Measurements from ENCODE around the gene RND1. TPM values are rescaled to one million over a fixed set of nuclear protein-coding genes. Genes with fewer than 3 reads are reported as not detected.

Gene RND1
- total and polyA plus RNA-seq, 2 of the 13 experiments (the other 11 are each of a cell fraction or from before 2014, with no cell fraction given), result 1.8 to 1.9 TPM

DNA sequence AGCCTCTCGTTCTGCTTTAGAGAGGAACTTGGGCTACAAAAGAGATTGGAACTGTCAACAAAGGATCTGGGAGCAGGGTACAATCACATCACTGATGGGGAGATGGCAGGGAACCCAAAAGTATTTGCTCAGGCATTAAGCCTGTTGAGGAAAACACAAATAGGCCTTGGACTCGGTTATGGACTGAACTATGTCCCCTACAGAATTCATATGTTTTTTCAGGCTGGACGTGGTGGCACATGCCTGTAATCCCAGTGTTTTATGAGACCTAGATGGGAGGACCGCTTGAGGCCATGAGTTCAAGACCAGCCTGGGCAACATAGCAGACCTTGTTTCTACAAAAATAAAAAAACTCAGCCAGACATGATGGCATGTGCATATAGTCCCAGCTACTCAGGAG, 27.6 kb downstream of the RND1 start (continued):
- TF ChIP-seq PITX1 (CRISPR knock-in tag; IDR thresholded peaks at IDR 0.05) (peak; percentile 93), ZMYM3 (CRISPR knock-in tag; IDR thresholded peaks at IDR 0.05) (peak; percentile 73; the same call in 1 of the 2 replicates), PAXIP1 (CRISPR knock-in tag; conservative IDR thresholded peaks at IDR 0.05) (peak; percentile 75), ZNF501 (CRISPR knock-in tag; IDR thresholded peaks at IDR 0.05) (no peak), NFIB (CRISPR knock-in tag; IDR thresholded peaks at IDR 0.05; ENCODE audit: borderline replicate concordance) (no peak)

- Histone ChIP-seq H3K9ac (ENCODE audit: insufficient read depth, low read depth, low read length) (no peak overlapping the region), H3K27ac (ENCODE audit: extremely low read length, insufficient read depth, low read length) (no peak overlapping the region), H3K79me2 (ENCODE audit: insufficient read depth, low read length) (no peaks in the 10 kb centered on the region), H3K4me2 (ENCODE audit: low read depth, low read length) (no peak overlapping the region), H3K4me1 (ENCODE audit: insufficient read depth, low read length) (no peaks in the 10 kb centered on the region), H3K4me3 (replicated peaks in 1 of 3; ENCODE audit: insufficient read depth in 1 of 3, low read depth in 2 of 3, low read length in 3 of 3) (no peak overlapping the region), H2AFZ (ENCODE audit: low read length) (no peak overlapping the region), H4K20me1 (ENCODE audit: insufficient read depth, low read length) (no peaks in the 10 kb centered on the region), H3K36me3 (replicated peaks in 1 of 2; ENCODE audit: control insufficient read depth in 1 of 2, insufficient read depth in 2 of 2, low read length in 2 of 2) (peaks cover 39 to 64% of the 10 kb centered on the region in 2 experiments), H3K9me3 (ENCODE audit: low read length) (no peaks in the 10 kb centered on the region), H3K27me3 (ENCODE audit: control insufficient read depth in 1 of 2, insufficient read depth in 2 of 2, low read length in 2 of 2) (no peaks in the 10 kb centered on the region)
- no peak for FAIRE-seq
- intact Hi-C loops (cut with micrococcal nuclease; ENCODE audit: unreplicated experiment) (no loop called here), in situ Hi-C loops (cut with HindIII; ENCODE audit: extremely low pct_ligation_motif_present, low pct_unique_long_range_greater_than_20kb) (no loop called here)
- CTCF ChIA-PET (ENCODE audit: low intra/inter-chr PET ratio, low total read pairs), result no interaction called here
- 95% methylated on average over 10 of the region's 12 CpGs for WGBS (ENCODE audit: low lambda C conversion rate)
- TF ChIP-seq PHB2 (IDR thresholded peaks at IDR 0.05; ENCODE audit: partially characterized antibody), result no peak
- no peak for TF ChIP-seq IRX3 (CRISPR knock-in tag; IDR thresholded peaks at IDR 0.05; ENCODE audit: borderline replicate concordance, low read depth)
- no peak for TF ChIP-seq CHD2 (IDR thresholded peaks at IDR 0.05; ENCODE audit: low read depth, low read length)
- POLR2A ChIA-PET, result no interaction called here
- DNase-seq (ENCODE audit: low spot score), result no peak
- ATAC-seq, result no peak
- no TSS peak for BruUV-seq (replicated peaks)
Observed at GRCh38 chr12:48832321-48833060, 33.2 kb downstream of the RND1 start.

Data from HepG2 (cell line).